ENCODE measurements around the gene TMEM214. TPM values are rescaled to one million over a fixed set of nuclear protein-coding genes. Genes with fewer than 3 reads are reported as not detected.

TMEM214 gene
- polyA plus RNA-seq, 1 experiment: 235 TPM

- CTCF ChIA-PET: interaction anchor here (0.5 to 3.1 kb wide), 15 partner anchors 11 to 131 kb away, joined by 3 to 30 read pairs (median 3); partner anchors contain the start of gene AGBL5
Observed at GRCh38 chr2:27085673-27086089, 52.9 kb downstream of the TMEM214 start.

GRCh38 chr2:27086090-27086723, 53.4 kb downstream of the TMEM214 start:
- H3K4me3 ChIP-seq (ENCODE audit: low read depth, low read length): peak overlapping the region; percentile 49
- CTCF ChIA-PET: interaction anchor here (0.6 to 3.1 kb wide), 19 partner anchors 11 to 194 kb away, joined by 3 to 30 read pairs (median 3); partner anchors contain the start of gene AGBL5
- peak; percentile 49 for DNase-seq (ENCODE audit: low read depth)
- peaks cover 12% of the 10 kb centered on the region; the same call in 1 of the 2 replicates for H3K36me3 ChIP-seq (ENCODE audit: control insufficient read depth, insufficient read depth, low read length)
- no peaks in the 10 kb centered on the region for H3K27me3 ChIP-seq (ENCODE audit: control insufficient read depth, insufficient read depth, low read length)
- POLR2A ChIA-PET: no interaction called here
- peak; percentile 51 for TF ChIP-seq CTCF (IDR thresholded peaks at IDR 0.05; ENCODE audit: insufficient read depth, low read depth, low read length)

More at GRCh38 chr2:27085673-27086089, 52.9 kb downstream of the TMEM214 start:
- no peaks in the 10 kb centered on the region for H3K27me3 ChIP-seq (ENCODE audit: control insufficient read depth, insufficient read depth, low read length)
- DNase-seq (ENCODE audit: low read depth): no peak
- H3K36me3 ChIP-seq (ENCODE audit: control insufficient read depth, insufficient read depth, low read length): peaks cover 12% of the 10 kb centered on the region
- POLR2A ChIA-PET: no interaction called here
- peak; percentile 66 for TF ChIP-seq CTCF (IDR thresholded peaks at IDR 0.05; ENCODE audit: insufficient read depth, low read depth, low read length)
- H3K4me3 ChIP-seq (ENCODE audit: low read depth, low read length): peak overlapping the region; percentile 49

GRCh38 chr2:27086724-27087593, 54.2 kb downstream of the TMEM214 start, which contains the start of gene KHK:
TSS of gene KHK (plus strand) at chr2:27086772. CDS start at chr2:27087260, 488 bp downstream.
- ChIA-PET POLR2A (interaction anchor here (0.7 to 0.8 kb wide), 2 partner anchors 8 to 16 kb away, joined by 3 to 10 read pairs; partner anchors contain the start of gene OST4), CTCF (interaction anchor here (0.6 to 3.3 kb wide), 20 partner anchors 8 to 195 kb away, joined by 3 to 30 read pairs (median 3); partner anchors contain the start of genes AGBL5, EMILIN1, TMEM214 and TRIM54)
- H3K4me3 ChIP-seq (ENCODE audit: low read depth, low read length): peak within 1 kb of the TSS; percentile 49
- no peak for DNase-seq (ENCODE audit: low read depth)
- TF ChIP-seq CTCF (IDR thresholded peaks at IDR 0.05; ENCODE audit: insufficient read depth, low read depth, low read length): no peak
- H3K27me3 ChIP-seq (ENCODE audit: control insufficient read depth, insufficient read depth, low read length): no peaks in the 10 kb centered on the region
- H3K36me3 ChIP-seq (ENCODE audit: control insufficient read depth, insufficient read depth, low read length): peaks cover 12% of the 10 kb centered on the region; the same call in 1 of the 2 replicates

GRCh38 chr2:27087823-27088410, 55.2 kb downstream of the TMEM214 start:
- Histone ChIP-seq H3K36me3 (ENCODE audit: control insufficient read depth, insufficient read depth, low read length) (peaks cover 8% of the 10 kb centered on the region; the same call in 1 of the 2 replicates), H3K27me3 (ENCODE audit: control insufficient read depth, insufficient read depth, low read length) (no peaks in the 10 kb centered on the region), H3K4me3 (ENCODE audit: low read depth, low read length) (no peak overlapping the region)
- CTCF ChIA-PET: interaction anchor here (0.7 to 3.3 kb wide), 13 partner anchors 8 to 192 kb away, joined by 3 to 15 read pairs (median 3); partner anchors contain the start of genes AGBL5 and EMILIN1
- POLR2A ChIA-PET: interaction anchor here (0.7 kb wide), 1 partner anchor 9 kb away, joined by 10 read pairs; no protein-coding TSS in a partner anchor
- no peak for DNase-seq (ENCODE audit: low read depth)
- TF ChIP-seq CTCF (IDR thresholded peaks at IDR 0.05; ENCODE audit: insufficient read depth, low read depth, low read length): no peak

All from BJ (cell line).